ENCODE results near the gene PLA2G4F.

Gene PLA2G4F

GRCh38 chr15:42163947-42164550 lies 7.6 kb upstream of the PLA2G4F start:
- no peak for DNase-seq

GRCh38 chr15:42163291-42163690 lies 6.9 kb upstream of the PLA2G4F start:
- DNase-seq = no peak

GRCh38 chr15:42160136-42160535 lies 3.7 kb upstream of the PLA2G4F start:
- DNase-seq = no peak

GRCh38 chr15:42159381-42160015 lies 3.1 kb upstream of the PLA2G4F start:
- DNase-seq = no peak

- no peak for DNase-seq
Measured at GRCh38 chr15:42158941-42159340, 2.5 kb upstream of the PLA2G4F start.

- no peak for DNase-seq
Measured at GRCh38 chr15:42157981-42158765, 1.7 kb upstream of the PLA2G4F start.

GRCh38 chr15:42157381-42157780 lies 945 bp upstream of the PLA2G4F start:
- no peak for DNase-seq

- DNase-seq = no peak
Measured at GRCh38 chr15:42155546-42156242, 742 bp downstream of the PLA2G4F start.

GRCh38 chr15:42154956-42155355 lies 1.5 kb downstream of the PLA2G4F start:
- no peak for DNase-seq

- no peak for DNase-seq
Measured at GRCh38 chr15:42154212-42154941, 2.1 kb downstream of the PLA2G4F start.

GRCh38 chr15:42153874-42154211 lies 2.6 kb downstream of the PLA2G4F start:
- DNase-seq = no peak

GRCh38 chr15:42152921-42153698 lies 3.3 kb downstream of the PLA2G4F start:
- no peak for DNase-seq

GRCh38 chr15:42152196-42152920 lies 4.1 kb downstream of the PLA2G4F start:
- DNase-seq = no peak

GRCh38 chr15:42151736-42152135 lies 4.7 kb downstream of the PLA2G4F start:
- DNase-seq = no peak

GRCh38 chr15:42151141-42151561 lies 5.3 kb downstream of the PLA2G4F start:
- DNase-seq = no peak

GRCh38 chr15:42150219-42150970 lies 6.0 kb downstream of the PLA2G4F start:
- DNase-seq = no peak

- DNase-seq = no peak
Measured at GRCh38 chr15:42149493-42150218, 6.8 kb downstream of the PLA2G4F start.

GRCh38 chr15:42148808-42149492 lies 7.5 kb downstream of the PLA2G4F start:
- no peak for DNase-seq

GRCh38 chr15:42147431-42147735 lies 9.1 kb downstream of the PLA2G4F start:
- DNase-seq = no peak
